ENCODE data around the gene TCP11L1. TPM values are rescaled to one million over a fixed set of nuclear protein-coding genes. Genes with fewer than 3 reads are reported as not detected.
"Not testable (repeated sequence)": the region's sequence is repeated elsewhere in the genome, so short reads cannot be mapped to it uniquely, and the experiment has no call there.

The TCP11L1 gene
- total RNA-seq, 2 donors from 2014 or later = 23.0 to 31.7 TPM

- DNase-seq (ENCODE audit: low spot score) (no peak), ATAC-seq (no peak)
- Mint-ChIP-seq H3K4me3 (no peak overlapping the region), H3K4me1 (ENCODE audit: low read depth in 2 of 2) (peaks cover 17 to 24% of the 10 kb centered on the region in 2 donors), H3K36me3 (no peaks in the 10 kb centered on the region), H3K27ac (no peak overlapping the region), H3K9me3 (no peaks in the 10 kb centered on the region), H3K27me3 (no peaks in the 10 kb centered on the region)
These were observed 4.0 kb downstream of the TCP11L1 start for GRCh38 chr11:33043221-33043830.

GRCh38 chr11:33044285-33044756, 4.9 kb downstream of the TCP11L1 start:
- peaks cover 11 to 20% of the 10 kb centered on the region in 2 donors for H3K4me1 Mint-ChIP-seq (ENCODE audit: low read depth in 2 of 2)
- DNase-seq (ENCODE audit: low spot score) (no peak), ATAC-seq (no peak)
- no peaks in the 10 kb centered on the region for H3K36me3 Mint-ChIP-seq
- H3K27me3 Mint-ChIP-seq = no peaks in the 10 kb centered on the region
- H3K27ac Mint-ChIP-seq = no peak overlapping the region
- H3K4me3 Mint-ChIP-seq = no peak overlapping the region
- no peaks in the 10 kb centered on the region for H3K9me3 Mint-ChIP-seq

GRCh38 chr11:33045551-33046255, 6.3 kb downstream of the TCP11L1 start:
- H3K4me3 Mint-ChIP-seq = no peak overlapping the region
- no peaks in the 10 kb centered on the region for H3K36me3 Mint-ChIP-seq
- no peaks in the 10 kb centered on the region for H3K9me3 Mint-ChIP-seq
- no peaks in the 10 kb centered on the region for H3K27me3 Mint-ChIP-seq
- no peak overlapping the region for H3K27ac Mint-ChIP-seq
- peaks cover 6 to 14% of the 10 kb centered on the region in 2 donors for H3K4me1 Mint-ChIP-seq (ENCODE audit: low read depth in 2 of 2)
- no peak for ATAC-seq
- DNase-seq (ENCODE audit: low spot score) = no peak

- not testable (repeated sequence) for ATAC-seq; H3K27me3 Mint-ChIP-seq; H3K4me3 Mint-ChIP-seq; H3K4me1 Mint-ChIP-seq (ENCODE audit: low read depth in 2 of 2); H3K36me3 Mint-ChIP-seq; H3K9me3 Mint-ChIP-seq; H3K27ac Mint-ChIP-seq; DNase-seq (ENCODE audit: low spot score)
These were observed 9.3 kb downstream of the TCP11L1 start for GRCh38 chr11:33048701-33049100.

- not testable (repeated sequence) for H3K9me3 Mint-ChIP-seq; H3K4me1 Mint-ChIP-seq (ENCODE audit: low read depth in 2 of 2); H3K4me3 Mint-ChIP-seq; H3K27ac Mint-ChIP-seq; H3K27me3 Mint-ChIP-seq; DNase-seq (ENCODE audit: low spot score); ATAC-seq; H3K36me3 Mint-ChIP-seq
These were observed 10.4 kb downstream of the TCP11L1 start for GRCh38 chr11:33049565-33050408.

- peaks cover 0 to 6% of the 10 kb centered on the region in 2 donors for H3K4me1 Mint-ChIP-seq (ENCODE audit: low read depth in 2 of 2)
- ATAC-seq (no peak), DNase-seq (ENCODE audit: low spot score) (no peak)
- H3K27ac Mint-ChIP-seq = no peak overlapping the region
- no peaks in the 10 kb centered on the region for H3K27me3 Mint-ChIP-seq
- H3K9me3 Mint-ChIP-seq = no peaks in the 10 kb centered on the region
- no peaks in the 10 kb centered on the region for H3K36me3 Mint-ChIP-seq
- H3K4me3 Mint-ChIP-seq = no peak overlapping the region
These were observed 12.9 kb downstream of the TCP11L1 start for GRCh38 chr11:33052231-33052630.

GRCh38 chr11:33055375-33055774, 16.0 kb downstream of the TCP11L1 start:
- Mint-ChIP-seq H3K9me3 (no peaks in the 10 kb centered on the region), H3K4me3 (no peak overlapping the region), H3K36me3 (peaks cover 12% of the 10 kb centered on the region), H3K27me3 (no peaks in the 10 kb centered on the region), H3K27ac (no peak overlapping the region), H3K4me1 (ENCODE audit: low read depth in 2 of 2) (peaks cover 5 to 15% of the 10 kb centered on the region in 2 donors)
- ATAC-seq (no peak), DNase-seq (ENCODE audit: low spot score) (no peak)

- Mint-ChIP-seq H3K4me1 (ENCODE audit: low read depth in 2 of 2) (peaks cover 7 to 18% of the 10 kb centered on the region in 2 donors), H3K36me3 (peaks cover 14% of the 10 kb centered on the region), H3K4me3 (no peak overlapping the region), H3K27ac (no peak overlapping the region), H3K27me3 (no peaks in the 10 kb centered on the region), H3K9me3 (no peaks in the 10 kb centered on the region)
- no peak for ATAC-seq
- DNase-seq (ENCODE audit: low spot score) = no peak
These were observed 17.9 kb downstream of the TCP11L1 start for GRCh38 chr11:33057284-33057683.

- DNase-seq (ENCODE audit: low spot score) (no peak), ATAC-seq (no peak)
- Mint-ChIP-seq H3K36me3 (peaks cover 18% of the 10 kb centered on the region), H3K9me3 (no peaks in the 10 kb centered on the region), H3K4me1 (ENCODE audit: low read depth in 2 of 2) (peaks cover 27 to 33% of the 10 kb centered on the region in 2 donors), H3K27ac (peak overlapping the region in 1 of 2 donors; percentile 59), H3K27me3 (no peaks in the 10 kb centered on the region), H3K4me3 (no peak overlapping the region)
These were observed 20.1 kb downstream of the TCP11L1 start for GRCh38 chr11:33059331-33060007.

GRCh38 chr11:33060271-33060670, 20.9 kb downstream of the TCP11L1 start:
- DNase-seq (ENCODE audit: low spot score) = no peak
- Mint-ChIP-seq H3K4me1 (ENCODE audit: low read depth in 2 of 2) (peaks cover 31 to 37% of the 10 kb centered on the region in 2 donors), H3K27me3 (no peaks in the 10 kb centered on the region), H3K36me3 (peaks cover 22% of the 10 kb centered on the region), H3K27ac (peak overlapping the region in 1 of 2 donors; percentile 59), H3K4me3 (no peak overlapping the region), H3K9me3 (no peaks in the 10 kb centered on the region)
- no peak for ATAC-seq

GRCh38 chr11:33062137-33062536, 22.8 kb downstream of the TCP11L1 start:
- ATAC-seq (no peak), DNase-seq (ENCODE audit: low spot score) (no peak)
- Mint-ChIP-seq H3K27ac (peak overlapping the region in 1 of 2 donors; percentile 70), H3K36me3 (peaks cover 22% of the 10 kb centered on the region), H3K27me3 (no peaks in the 10 kb centered on the region), H3K4me1 (ENCODE audit: low read depth in 2 of 2) (peaks cover 31 to 40% of the 10 kb centered on the region in 2 donors), H3K9me3 (no peaks in the 10 kb centered on the region), H3K4me3 (no peak overlapping the region)

- Mint-ChIP-seq H3K4me1 (ENCODE audit: low read depth in 2 of 2) (peaks cover 31 to 40% of the 10 kb centered on the region in 2 donors), H3K27ac (peak overlapping the region; percentile 46 to 70), H3K27me3 (no peaks in the 10 kb centered on the region), H3K4me3 (peak overlapping the region; percentile 34), H3K9me3 (no peaks in the 10 kb centered on the region), H3K36me3 (peaks cover 22% of the 10 kb centered on the region)
- peak; percentile 84 to 85 for ATAC-seq
- DNase-seq (ENCODE audit: low spot score) = no peak
These were observed 24.0 kb downstream of the TCP11L1 start for GRCh38 chr11:33063326-33063881.

All from natural killer cell treated with Interleukin-12 subunit alpha and Interleukin-12 subunit beta and Interleukin-15 and Interleukin-18, amount 100 ng/mL, for 72 hours (primary cell).